Measurements from ENCODE around the gene SERPINA4.

SERPINA4 gene

DNA sequence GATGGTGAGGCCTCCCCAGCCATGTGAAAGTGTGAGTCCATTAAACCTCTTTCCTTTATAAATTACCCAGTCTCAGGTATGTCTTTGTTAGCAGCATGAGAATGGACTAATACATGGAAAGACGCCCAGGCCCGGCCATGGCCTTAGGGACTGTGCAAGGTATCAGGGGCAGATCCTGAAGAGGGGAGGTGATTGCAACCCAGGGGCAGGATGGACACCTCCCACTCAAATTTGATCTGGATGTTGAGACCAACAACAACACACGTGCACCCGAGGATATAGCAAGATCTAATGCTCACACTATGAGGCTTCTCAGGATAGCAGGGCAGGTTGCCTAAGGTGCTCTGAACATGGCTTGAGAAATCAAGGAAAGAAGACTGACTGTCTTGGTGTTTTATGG is 13.5 kb upstream of the SERPINA4 start:
- Histone ChIP-seq H3K4me3 (ENCODE audit: low read depth, low read length) (no peak overlapping the region), H3K4me1 (ENCODE audit: control insufficient read depth, insufficient read depth, low read length) (no peaks in the 10 kb centered on the region), H3K36me3 (ENCODE audit: control insufficient read depth in 2 of 2, insufficient read depth in 1 of 2, low read length in 2 of 2) (no peaks in the 10 kb centered on the region), H3K9me3 (ENCODE audit: control insufficient read depth, insufficient read depth, low read depth, low read length) (no peaks in the 10 kb centered on the region), H3K27ac (ENCODE audit: extremely low read depth, low read depth, low read length) (no peak overlapping the region)
- ChIA-PET POLR2A (no interaction called here), CTCF (interaction anchor here (0.7 to 2.1 kb wide), 5 partner anchors 15 to 114 kb away, joined by 3 to 30 read pairs (median 3); no protein-coding TSS in a partner anchor)
- no peak for TF ChIP-seq ZNF223 (tag by site-specific recombination; IDR thresholded peaks at IDR 0.05)
- TF ChIP-seq ZNF501 (tag by site-specific recombination; IDR thresholded peaks at IDR 0.05): no peak

- Histone ChIP-seq H3K36me3 (ENCODE audit: control insufficient read depth in 2 of 2, insufficient read depth in 1 of 2, low read length in 2 of 2) (no peaks in the 10 kb centered on the region), H3K4me3 (ENCODE audit: low read depth, low read length) (no peak overlapping the region), H3K4me1 (ENCODE audit: control insufficient read depth, insufficient read depth, low read length) (no peaks in the 10 kb centered on the region), H3K27ac (ENCODE audit: extremely low read depth, low read depth, low read length) (no peak overlapping the region), H3K9me3 (ENCODE audit: control insufficient read depth, insufficient read depth, low read depth, low read length) (no peaks in the 10 kb centered on the region)
- CTCF ChIA-PET: interaction anchor here (0.5 to 2.7 kb wide), 22 partner anchors 9 to 714 kb away, joined by 3 to 30 read pairs (median 4); partner anchors contain the start of gene SERPINA4
- TF ChIP-seq, protein P1, sequence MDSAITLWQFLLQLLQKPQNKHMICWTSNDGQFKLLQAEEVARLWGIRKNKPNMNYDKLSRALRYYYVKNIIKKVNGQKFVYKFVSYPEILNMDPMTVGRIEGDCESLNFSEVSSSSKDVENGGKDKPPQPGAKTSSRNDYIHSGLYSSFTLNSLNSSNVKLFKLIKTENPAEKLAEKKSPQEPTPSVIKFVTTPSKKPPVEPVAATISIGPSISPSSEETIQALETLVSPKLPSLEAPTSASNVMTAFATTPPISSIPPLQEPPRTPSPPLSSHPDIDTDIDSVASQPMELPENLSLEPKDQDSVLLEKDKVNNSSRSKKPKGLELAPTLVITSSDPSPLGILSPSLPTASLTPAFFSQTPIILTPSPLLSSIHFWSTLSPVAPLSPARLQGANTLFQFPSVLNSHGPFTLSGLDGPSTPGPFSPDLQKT (IDR thresholded peaks at IDR 0.05; ENCODE audit: borderline replicate concordance, low read depth, low read length): no peak
- no peak for TF ChIP-seq ZNF529 (tag by site-specific recombination; IDR thresholded peaks at IDR 0.05; ENCODE audit: insufficient replicate concordance)
- TF ChIP-seq, protein P2, sequence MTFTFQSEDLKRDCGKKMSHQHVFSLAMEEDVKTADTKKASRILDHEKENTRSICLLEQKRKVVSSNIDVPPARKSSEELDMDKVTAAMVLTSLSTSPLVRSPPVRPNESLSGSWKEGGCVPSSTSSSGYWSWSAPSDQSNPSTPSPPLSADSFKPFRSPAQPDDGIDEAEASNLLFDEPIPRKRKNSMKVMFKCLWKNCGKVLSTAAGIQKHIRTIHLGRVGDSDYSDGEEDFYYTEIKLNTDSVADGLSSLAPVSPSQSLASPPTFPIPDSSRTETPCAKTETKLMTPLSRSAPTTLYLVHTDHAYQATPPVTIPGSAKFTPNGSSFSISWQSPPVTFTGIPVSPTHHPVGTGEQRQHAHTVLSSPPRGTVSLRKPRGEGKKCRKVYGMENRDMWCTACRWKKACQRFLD (tag by site-specific recombination; IDR thresholded peaks at IDR 0.05): no peak
- no peak for TF ChIP-seq ZNF677 (tag by site-specific recombination; IDR thresholded peaks at IDR 0.05)
- no peak for TF ChIP-seq ZSCAN23 (tag by site-specific recombination; IDR thresholded peaks at IDR 0.05)
- TF ChIP-seq, protein P3, sequence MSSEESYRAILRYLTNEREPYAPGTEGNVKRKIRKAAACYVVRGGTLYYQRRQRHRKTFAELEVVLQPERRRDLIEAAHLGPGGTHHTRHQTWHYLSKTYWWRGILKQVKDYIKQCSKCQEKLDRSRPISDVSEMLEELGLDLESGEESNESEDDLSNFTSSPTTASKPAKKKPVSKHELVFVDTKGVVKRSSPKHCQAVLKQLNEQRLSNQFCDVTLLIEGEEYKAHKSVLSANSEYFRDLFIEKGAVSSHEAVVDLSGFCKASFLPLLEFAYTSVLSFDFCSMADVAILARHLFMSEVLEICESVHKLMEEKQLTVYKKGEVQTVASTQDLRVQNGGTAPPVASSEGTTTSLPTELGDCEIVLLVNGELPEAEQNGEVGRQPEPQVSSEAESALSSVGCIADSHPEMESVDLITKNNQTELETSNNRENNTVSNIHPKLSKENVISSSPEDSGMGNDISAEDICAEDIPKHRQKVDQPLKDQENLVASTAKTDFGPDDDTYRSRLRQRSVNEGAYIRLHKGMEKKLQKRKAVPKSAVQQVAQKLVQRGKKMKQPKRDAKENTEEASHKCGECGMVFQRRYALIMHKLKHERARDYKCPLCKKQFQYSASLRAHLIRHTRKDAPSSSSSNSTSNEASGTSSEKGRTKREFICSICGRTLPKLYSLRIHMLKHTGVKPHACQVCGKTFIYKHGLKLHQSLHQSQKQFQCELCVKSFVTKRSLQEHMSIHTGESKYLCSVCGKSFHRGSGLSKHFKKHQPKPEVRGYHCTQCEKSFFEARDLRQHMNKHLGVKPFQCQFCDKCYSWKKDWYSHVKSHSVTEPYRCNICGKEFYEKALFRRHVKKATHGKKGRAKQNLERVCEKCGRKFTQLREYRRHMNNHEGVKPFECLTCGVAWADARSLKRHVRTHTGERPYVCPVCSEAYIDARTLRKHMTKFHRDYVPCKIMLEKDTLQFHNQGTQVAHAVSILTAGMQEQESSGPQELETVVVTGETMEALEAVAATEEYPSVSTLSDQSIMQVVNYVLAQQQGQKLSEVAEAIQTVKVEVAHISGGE (tag by site-specific recombination; conservative IDR thresholded peaks at IDR 0.05; ENCODE audit: low read depth): no peak
- no peak for TF ChIP-seq HOXA7 (CRISPR knock-in tag; IDR thresholded peaks at IDR 0.05; ENCODE audit: borderline replicate concordance)
- TF ChIP-seq, protein P4, sequence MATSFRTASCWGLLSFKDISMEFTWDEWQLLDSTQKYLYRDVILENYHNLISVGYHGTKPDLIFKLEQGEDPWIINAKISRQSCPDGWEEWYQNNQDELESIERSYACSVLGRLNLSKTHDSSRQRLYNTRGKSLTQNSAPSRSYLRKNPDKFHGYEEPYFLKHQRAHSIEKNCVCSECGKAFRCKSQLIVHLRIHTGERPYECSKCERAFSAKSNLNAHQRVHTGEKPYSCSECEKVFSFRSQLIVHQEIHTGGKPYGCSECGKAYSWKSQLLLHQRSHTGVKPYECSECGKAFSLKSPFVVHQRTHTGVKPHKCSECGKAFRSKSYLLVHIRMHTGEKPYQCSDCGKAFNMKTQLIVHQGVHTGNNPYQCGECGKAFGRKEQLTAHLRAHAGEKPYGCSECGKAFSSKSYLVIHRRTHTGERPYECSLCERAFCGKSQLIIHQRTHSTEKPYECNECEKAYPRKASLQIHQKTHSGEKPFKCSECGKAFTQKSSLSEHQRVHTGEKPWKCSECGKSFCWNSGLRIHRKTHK (tag by site-specific recombination; IDR thresholded peaks at IDR 0.05): no peak
- no peak for TF ChIP-seq ZNF548 (tag by site-specific recombination; IDR thresholded peaks at IDR 0.05)
- no peak for TF ChIP-seq ZEB2 (tag by site-specific recombination; IDR thresholded peaks at IDR 0.05)
- TF ChIP-seq ZFP3 (tag by site-specific recombination; IDR thresholded peaks at IDR 0.05; ENCODE audit: low read depth): no peak
- TF ChIP-seq, protein P5, sequence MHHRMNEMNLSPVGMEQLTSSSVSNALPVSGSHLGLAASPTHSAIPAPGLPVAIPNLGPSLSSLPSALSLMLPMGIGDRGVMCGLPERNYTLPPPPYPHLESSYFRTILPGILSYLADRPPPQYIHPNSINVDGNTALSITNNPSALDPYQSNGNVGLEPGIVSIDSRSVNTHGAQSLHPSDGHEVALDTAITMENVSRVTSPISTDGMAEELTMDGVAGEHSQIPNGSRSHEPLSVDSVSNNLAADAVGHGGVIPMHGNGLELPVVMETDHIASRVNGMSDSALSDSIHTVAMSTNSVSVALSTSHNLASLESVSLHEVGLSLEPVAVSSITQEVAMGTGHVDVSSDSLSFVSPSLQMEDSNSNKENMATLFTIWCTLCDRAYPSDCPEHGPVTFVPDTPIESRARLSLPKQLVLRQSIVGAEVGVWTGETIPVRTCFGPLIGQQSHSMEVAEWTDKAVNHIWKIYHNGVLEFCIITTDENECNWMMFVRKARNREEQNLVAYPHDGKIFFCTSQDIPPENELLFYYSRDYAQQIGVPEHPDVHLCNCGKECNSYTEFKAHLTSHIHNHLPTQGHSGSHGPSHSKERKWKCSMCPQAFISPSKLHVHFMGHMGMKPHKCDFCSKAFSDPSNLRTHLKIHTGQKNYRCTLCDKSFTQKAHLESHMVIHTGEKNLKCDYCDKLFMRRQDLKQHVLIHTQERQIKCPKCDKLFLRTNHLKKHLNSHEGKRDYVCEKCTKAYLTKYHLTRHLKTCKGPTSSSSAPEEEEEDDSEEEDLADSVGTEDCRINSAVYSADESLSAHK (tag by site-specific recombination; IDR thresholded peaks at IDR 0.05): no peak
- no peak for TF ChIP-seq ZNF155 (tag by site-specific recombination; IDR thresholded peaks at IDR 0.05)
- no peak for TF ChIP-seq KLF9 (tag by site-specific recombination; IDR thresholded peaks at IDR 0.05; ENCODE audit: low read depth)
- no peak for TF ChIP-seq YY2 (tag by site-specific recombination; IDR thresholded peaks at IDR 0.05)
- no peak for TF ChIP-seq ZNF404 (tag by site-specific recombination; IDR thresholded peaks at IDR 0.05)
- POLR2A ChIA-PET: no interaction called here
Observed at GRCh38 chr14:94548131-94548998, 12.9 kb upstream of the SERPINA4 start.

All from HEK293 (cell line).